NK-92 treated with Interleukin-12 subunit alpha and Interleukin-12 subunit beta, amount 100 ng/mL, for 24 hours (cell line): ENCODE results near the gene KICS2.
"Not testable (repeated sequence)": the region's sequence is repeated elsewhere in the genome, so short reads cannot be mapped to it uniquely, and the experiment has no call there.

Experiments used
- DNase-seq: peaks from one replicate; lab custom pipeline; 2025; lab: John Stamatoyannopoulos, UW

The KICS2 gene

DNA sequence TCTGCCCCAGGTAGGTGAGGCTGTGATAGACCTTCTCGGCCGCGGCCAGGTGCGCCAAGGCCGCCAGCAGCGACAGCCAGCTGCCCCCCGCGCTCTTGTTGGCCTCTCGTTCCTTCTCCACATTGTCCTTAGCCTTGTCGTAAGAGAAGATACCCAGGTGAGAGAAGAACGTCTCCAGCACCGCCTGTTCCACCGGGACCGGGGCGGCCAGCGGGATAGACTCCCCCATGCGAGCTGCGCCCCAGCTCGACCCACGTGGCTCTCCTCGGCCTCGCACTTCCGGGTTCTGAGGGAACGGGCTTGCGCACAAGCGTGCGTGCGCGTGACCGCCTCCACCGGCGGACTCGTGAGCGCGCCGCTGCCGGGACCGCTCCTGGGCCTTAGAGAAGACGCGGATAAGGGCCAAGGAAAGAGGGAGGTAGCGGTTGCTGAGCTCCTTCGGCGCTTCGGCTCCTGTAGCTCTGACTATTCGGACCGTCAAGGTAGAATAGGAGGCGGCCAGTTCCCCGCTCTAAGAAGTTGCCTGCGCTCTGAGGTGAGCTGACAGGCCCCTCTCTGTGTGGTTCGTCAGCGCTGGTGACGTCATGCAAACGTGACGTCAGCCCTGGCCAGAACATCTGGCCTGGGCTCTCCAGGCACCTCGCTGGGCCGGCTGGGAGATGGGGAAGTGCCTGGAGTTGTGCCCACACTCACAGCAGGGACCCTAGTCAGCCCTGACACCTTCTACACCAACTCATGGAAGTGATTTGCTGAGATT is at the start of gene KICS2:
KICS2 (minus strand) TSS at position 288 of the 757 bp plus-strand sequence; CDS start at position 229, 59 bp downstream.
- DNase-seq: peak; percentile 77

DNA sequence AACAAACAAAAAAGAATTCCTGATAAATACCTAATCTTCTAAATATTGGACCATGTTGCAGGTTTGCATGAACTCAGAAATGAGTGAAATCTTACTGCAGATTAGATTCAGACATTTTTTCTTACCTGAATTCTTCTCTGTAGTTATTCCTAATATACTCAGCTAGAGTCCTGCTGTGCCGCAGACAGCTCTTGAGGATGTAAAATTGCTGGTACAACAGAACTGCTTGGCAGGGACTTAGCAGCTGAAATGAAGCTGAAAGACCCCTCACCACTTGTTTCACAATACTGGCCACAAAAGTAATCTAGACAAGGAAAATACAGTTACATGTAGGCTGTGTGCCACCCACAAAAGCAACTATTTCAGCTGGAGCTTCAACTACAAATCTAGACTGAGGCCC is 48.3 kb upstream of the KICS2 start:
- no peak for DNase-seq

DNA sequence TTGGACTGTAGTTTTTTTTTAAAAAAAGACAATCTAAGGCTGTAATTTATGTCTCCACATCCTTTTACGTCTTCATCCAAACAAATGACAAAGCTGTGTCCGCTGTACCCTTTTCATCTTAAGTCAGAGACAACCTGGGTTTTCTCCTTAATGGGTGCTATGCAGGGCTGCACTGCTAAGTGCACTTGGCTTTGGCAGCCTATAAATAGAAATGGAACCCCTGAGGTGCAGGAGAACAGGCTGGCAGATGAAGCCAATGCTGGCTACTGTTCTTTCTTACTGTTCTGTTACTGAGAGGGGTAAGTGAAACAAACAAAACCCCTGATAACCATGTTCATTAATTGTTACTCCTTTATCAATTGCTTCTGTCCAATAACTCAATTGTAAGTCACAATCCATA is 47.1 kb upstream of the KICS2 start:
- no peak for DNase-seq

DNA sequence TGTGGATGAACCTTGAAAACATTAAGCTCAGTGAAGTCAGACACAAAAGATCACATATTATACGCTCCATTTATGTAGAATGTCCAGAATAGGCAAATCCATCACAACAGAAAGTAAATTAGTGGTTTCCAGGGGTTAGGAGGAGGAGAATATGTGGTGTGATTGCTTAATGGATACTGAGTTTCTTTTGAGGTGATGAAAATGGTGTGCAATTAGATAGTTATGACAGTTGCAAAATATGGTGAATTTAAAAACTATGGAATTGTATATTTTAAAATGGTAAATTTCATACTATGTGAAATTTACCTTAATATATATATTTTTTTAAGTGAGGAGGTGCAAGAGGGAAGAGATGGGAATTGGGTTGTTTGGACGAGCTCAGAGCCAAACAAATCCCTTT is 46.3 kb upstream of the KICS2 start:
- DNase-seq: no peak

DNA sequence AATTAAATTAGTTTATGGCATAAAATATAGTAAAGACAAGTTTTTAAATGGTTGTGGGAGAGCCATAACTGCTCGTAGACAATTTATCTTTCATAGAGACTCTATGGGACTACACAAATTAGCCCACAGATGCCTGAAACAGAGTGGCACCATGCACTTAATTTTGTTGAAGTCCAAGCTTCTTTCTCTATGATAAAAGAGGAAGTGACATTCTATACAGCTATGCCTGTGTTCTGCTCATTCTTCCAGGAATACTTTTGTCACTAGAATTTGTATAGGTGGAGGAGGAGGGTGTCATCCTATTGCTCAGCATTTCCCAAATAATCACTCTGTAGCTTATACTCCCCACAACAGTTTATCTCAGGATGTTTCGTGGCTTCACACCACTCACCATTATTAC is 43.7 kb upstream of the KICS2 start:
- DNase-seq: no peak

DNA sequence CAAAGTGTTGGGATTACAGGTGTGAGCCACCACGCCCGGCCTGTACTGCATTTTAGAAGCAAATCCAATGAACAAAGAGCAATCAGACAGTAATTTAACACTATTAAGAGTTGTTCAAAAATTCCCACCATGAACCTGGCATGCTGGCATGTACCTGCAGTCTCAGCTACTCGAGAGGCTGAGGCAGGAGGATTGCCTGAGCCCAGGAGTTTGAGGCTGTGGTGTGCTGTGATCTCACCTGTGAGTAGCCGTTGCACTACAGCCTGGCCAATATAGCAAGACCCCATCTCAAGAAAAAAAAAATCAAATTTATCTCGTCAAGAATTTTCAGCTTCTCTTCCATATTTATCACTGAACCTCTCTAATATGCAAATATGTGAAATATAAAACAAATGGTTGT is 39.7 kb upstream of the KICS2 start:
- DNase-seq: no peak

DNA sequence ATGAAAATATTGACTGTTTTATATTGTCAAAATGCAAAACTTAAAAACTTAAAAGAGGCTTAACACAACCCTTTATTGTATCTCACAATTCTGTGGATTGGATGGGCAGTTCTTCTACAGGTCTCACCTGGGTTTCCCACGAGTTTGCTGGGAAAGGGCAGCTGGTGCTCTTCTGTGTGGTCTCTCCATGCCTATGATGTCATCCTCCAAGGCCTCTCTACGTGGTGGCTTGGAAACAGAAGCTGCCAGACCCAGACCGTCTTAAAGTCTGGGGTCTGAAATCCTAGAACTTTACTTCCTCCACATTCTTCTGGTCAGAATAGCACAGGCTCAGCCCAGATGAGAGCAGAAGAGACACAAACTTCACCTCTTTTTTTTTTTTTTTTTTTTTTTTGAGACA is 36.5 kb upstream of the KICS2 start:
- DNase-seq: no peak

DNA sequence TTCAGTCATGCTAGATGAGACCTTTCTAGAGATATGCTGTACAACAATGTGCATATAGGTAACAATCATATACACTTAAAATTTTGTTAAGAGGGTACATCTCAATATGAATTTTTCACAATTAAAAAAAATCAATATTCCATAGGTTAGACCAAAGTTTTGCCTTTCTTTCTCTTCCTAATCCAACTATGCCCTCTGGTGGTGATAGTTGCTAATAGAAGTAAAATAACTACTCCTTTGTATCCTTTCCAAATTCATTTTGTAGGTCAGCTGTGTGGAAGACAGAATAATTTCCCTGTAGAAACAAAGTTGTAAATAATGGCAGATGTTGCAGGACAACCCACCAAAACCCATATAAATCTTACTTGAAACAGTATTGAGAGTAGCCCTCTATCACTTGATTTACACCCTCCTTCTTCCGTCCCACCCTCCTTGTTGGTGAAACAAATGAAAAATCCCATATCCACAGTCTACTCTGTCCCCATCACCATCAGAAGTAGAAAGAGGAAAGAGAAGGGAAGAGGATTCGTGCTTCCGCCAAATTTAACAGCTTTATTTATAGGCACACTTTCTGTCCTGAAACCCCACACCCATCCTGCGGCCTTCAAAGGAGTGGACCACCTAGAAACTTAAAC is 34.2 kb upstream of the KICS2 start:
- DNase-seq: no peak

DNA sequence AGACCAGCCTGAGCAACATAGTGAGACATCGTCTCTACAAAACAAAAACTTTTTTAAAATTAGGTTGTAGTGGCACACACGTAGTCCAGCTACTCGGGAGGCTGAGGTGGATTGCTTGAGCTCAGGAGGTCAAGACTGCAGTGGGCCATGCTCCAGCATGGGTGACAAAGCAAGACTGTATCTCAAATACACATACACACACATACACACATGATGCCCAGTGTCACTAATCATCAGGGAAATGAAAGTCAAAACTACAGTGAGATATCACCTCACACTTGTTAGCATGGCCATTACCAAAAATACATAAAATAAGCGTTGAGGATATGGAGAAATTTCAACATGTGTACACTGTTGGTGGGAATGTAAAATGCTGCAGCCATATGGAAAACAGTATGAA is 33.2 kb upstream of the KICS2 start:
- no peak for DNase-seq

DNA sequence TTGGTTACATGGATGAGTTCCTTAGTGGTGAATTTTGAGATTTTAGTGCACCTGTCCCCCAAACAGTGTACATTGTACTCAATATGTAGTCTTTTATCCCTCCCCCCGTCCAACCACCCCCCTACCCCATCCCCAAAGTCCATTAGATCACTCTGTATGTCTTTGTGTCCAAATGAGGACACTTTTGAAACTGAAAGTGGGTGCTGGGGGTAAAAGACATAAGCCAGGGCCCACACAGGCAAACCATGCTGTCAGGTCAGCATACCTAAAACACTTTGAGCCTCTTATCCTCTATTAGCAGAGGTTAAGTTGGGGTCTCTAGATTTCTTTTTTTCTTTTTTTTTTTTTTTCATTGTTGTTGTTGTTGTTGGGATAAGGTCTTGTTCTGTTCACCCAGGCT is 31.3 kb upstream of the KICS2 start:
- no peak for DNase-seq

DNA sequence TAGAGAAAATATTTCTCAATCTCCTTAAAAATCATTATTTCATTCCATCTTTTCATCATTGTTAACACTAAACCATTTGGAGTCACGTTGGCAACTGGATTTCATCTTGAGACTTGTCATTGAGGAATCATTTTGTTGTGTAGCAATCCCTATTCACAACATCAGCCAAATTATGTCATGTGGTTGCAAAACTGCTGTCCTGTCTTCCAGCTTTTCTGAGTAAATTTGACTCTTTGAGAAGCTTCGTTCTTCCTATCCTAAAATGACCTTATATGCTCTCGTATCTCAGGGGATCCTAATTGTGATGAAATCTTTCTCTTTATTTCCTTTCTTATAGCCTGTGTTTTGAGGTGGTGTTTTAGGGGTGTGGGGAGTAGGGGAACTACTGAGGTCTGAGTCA is 30.6 kb upstream of the KICS2 start:
- no peak for DNase-seq

DNA sequence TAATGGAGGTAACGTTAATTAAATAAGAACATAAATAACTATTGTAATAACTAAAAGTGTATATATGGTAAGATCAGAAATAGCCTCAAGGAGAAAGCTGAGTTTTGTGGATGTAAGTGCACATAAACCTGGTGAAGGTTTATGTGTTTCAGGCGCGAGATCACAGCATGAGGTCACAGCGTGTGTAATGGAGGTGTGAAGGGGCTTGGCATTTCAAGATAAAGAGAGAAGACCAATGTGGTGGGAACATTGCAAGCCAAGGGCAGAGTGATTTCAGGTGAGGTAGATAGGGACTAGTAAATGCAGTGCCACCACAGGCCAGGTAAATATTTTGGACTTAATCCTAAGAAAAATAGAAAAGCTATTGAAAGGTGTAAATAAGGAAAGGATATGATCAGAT is 21.7 kb upstream of the KICS2 start:
- no peak for DNase-seq

DNA sequence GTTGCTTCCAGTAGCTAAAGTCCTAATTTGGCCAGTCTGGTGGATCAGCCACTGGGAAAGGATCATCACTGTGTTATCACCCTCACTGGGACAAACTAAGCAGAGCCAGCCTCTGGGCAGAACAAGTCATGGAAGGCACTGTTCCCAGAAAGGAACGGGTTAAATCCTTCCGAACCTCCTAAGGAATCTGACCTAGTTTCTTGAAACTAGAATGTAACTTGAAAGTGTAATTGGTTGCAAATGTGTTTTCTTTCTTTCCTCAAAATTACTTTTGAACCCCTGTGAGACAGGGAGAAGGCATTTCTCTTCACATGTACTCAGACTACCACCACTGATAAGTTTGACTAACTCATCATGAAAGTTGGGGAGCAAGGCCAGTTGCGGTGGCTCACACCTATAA is 18.7 kb upstream of the KICS2 start:
- DNase-seq: no peak

DNA sequence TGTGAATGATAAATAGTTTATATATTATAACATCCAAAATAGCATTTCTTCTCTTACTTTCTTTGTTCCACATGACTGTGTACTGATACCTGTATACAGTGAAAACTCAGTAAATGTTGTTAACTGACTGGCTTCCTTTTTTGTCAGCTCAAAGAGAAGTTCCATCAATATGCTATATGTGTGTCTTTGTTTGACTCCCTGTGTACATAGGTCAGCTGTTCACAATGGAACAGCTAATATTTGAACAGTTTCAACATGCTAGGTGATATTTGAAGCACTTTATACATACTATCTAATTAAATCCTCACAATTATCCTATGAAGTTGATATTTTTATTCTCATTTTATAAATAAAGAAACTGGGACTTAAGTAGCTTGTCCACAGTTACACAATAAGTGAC is 15.3 kb upstream of the KICS2 start:
- DNase-seq: no peak

DNA sequence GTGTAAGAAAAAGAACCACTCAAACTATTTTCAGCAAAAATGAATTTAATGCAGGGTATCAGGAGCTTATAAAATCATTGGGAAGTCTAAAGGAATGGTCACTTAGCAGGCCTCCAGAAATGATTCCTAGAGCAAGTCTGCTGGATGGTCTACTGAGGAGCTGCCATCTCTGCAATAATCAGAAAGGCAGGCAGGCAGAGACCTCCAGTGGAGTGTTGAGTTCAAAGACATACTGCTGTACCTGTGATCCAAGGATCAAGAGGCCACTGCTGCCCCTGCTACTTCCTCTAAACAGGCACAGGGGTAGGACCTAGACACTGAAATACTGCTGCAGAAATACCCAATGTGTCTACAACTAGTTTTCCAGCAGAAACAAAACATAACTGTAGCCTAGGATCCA is 14.5 kb upstream of the KICS2 start:
- DNase-seq: no peak

DNA sequence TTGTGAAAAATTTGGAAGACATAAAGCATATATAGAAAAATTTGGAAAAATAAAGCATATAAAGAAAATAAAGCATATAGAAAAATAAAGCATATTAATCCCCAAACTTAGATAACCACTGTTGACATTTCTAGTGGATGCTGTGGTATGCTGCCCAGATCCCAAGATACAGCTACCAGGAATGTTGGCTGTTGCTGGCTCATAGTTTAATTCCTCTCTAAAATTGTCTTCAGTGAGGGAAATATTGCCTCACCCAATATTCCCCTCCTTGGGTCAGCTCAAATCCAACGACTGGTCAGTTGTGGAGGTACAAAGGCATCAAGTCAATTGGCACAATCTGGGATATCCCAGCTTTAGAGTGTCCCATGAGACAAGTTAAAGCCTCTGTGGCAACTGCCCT is 10.1 kb upstream of the KICS2 start:
- DNase-seq: no peak

DNA sequence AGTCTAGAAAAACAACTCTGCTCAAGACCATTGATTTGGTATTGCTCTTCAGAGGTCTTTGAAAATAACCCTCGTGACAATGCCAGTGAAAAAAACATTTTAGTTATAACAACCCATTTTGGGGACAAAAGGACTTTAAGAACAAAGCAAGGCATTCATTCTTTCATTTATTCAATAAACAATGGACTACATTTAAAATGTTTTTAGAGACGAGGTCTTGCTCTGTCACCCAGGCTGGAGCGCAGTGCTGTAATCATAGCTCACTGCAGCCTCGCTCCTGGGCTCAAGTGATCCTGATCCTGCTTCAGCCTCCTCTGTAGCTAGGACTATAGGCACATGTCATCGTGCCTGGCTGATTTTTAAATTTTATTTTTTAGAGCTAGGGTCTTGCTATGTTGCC is 7.7 kb upstream of the KICS2 start:
- DNase-seq: no peak

DNA sequence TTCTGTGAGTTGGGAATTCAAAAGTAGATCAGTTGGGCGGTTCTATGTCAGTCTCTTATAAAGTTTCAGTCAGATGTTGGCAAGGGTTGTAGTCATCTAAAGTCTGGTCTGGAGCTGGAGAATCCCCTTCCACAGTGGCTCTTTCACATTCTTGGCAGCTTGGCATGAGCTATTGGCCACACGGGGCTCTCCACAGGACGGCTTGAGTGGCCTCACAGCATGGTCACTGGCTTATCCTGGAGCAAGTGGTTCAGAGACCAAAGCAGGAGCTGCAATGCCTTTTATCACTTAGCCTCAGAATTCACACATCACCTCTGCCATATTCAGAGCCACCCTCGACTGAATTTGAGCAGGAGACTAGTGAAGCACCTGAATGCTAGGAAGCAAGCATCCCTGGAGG is 7.1 kb upstream of the KICS2 start:
- no peak for DNase-seq

DNA sequence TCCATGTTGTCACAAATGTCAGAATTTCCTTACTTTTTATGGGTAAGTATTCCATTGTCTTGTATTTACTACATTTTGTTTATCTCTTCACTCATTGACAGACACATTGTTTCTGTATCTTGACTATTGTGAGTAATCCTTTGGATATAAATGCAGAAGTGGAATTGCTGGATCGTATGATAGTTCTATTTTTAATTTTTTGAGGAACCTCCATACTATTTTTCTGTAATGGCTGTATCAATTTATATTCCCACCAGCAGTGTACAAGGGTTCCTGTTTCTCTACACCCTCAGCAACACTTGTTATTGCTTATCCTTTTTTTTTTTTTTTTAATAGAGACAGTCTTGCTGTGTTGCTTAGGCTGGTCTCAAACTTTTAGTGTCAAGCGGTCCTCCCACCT is 3.5 kb upstream of the KICS2 start:
- no peak for DNase-seq

DNA sequence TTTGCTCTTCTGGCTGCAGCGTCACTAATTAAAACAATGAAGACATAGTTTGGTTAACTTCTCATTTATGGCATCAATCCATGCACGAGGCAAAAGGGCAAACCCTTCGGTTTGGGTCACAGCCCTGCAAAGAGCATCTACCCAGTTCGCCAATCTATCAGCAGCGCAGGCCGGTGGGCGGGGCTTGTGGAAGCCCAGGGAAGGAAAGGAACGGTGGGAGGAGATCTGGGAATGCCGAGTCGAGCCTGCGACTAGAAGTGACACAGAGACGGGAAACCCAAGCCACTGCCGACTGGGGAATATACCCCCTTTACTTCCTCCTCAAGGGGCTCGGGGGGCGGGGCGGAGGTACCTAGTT is 466 bp downstream of the KICS2 start:
- peak; percentile 57 for DNase-seq

DNA sequence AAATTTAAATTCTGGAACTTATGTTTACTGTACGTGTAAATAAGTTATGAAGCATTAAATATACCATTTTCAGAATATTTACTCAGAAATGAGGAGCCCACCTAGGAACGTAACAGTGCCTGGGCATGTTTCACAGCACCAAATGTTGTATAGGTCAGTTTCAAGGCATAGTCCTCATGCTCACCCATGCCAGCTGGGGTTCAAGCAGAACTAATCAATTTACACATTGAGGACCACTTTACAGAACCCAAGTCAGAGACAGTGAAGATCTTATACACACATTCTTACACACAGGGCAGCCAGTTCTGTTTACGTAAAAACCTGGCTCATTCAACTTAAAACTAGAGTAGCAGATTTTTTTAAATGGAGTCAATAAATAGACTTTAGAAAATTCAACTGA is 2.0 kb downstream of the KICS2 start:
- DNase-seq: no peak

DNA sequence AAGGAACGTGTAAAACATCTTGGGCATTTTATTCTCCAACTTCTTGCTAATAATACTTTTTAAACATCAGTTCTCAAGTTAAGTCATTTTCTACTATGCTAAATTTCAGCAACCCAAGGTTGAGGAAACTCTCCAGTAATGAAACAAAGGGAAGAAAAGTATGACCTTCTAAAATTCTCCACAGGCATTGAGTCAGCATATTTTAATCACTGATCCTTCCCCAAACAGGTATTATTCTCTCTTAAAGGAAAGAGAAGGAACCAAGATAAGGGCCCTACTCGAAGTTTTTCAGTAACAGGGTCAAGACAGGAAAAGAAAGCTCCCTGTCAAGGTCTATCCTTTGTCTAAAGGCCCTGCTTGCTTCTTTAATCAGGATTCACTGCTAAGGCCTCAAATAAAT is 3.0 kb downstream of the KICS2 start:
- DNase-seq: no peak

DNA sequence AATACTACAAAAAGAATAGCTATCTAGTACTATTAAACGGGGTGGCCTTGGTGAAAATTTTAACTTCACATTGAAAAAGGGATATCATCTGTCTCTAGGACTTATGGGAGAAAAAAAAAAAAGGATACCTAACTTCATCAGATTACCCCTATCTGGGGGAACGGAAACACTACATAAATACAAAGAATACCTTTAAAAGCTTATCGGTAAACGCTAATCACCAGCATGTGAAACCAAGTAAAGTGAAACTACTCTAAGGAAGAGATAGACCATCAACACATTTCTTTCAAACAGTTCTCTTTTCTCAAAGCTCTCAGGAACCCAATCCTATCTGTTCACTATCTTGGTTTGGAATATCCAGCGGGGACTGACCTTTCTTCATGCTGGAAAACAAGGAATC is 3.5 kb downstream of the KICS2 start:
- DNase-seq: no peak

DNA sequence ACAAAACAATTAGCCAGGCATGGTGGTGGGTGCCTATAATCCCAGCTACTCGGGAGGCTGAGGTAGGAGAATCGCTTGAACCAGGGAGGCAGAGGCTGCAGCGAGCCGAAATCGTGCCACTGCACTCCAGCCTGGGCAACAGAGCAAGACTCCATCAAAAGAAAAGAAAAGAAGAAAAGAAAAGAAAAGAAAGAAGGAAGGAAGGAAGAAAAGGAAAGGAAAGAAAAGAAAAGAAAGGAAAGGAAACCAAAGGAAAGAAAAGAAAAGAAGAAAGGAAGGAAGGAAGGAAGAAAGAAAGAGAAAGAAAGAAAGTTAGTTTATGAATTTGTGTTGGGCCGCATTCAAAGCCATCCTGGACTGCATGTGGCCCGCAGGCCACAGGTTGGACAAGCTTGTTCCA is 4.5 kb downstream of the KICS2 start:
- not testable (repeated sequence) for DNase-seq
